ENCODE results near the gene CENPP.

DNA sequence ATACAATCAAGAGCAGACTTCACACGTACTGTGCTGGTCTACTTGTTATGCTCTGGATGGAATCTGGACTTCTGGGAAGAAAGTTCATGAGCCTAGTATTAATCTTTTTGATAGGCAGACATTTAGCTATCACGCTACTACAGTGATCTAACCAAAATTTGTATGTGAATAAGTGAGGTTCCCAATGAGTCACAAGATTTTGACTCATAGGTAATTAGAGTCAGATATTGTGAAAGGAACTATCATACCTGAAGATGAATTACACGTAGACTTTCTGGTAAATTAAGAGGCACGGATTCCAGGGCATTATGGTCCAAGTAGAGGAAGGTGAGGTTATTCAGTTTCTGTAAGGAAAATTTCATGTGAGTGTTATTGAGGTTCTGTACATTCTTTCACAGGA is 60.2 kb downstream of the CENPP start:
- TF ChIP-seq RAD21 (IDR thresholded peaks at IDR 0.05; ENCODE audit: low read depth) (no peak), FOXM1 (IDR thresholded peaks at IDR 0.05; ENCODE audit: borderline replicate concordance, low read depth) (no peak), TAF1 (IDR thresholded peaks at IDR 0.05; ENCODE audit: low read depth) (no peak), CREB1 (IDR thresholded peaks at IDR 0.05; ENCODE audit: low read depth) (no peak), EP300 (IDR thresholded peaks at IDR 0.05; ENCODE audit: borderline replicate concordance) (no peak), NFIC (IDR thresholded peaks at IDR 0.05) (no peak), EGR1 (IDR thresholded peaks at IDR 0.05) (no peak), CEBPB (IDR thresholded peaks at IDR 0.05) (no peak), TEAD4 (IDR thresholded peaks at IDR 0.05) (no peak)
- TF ChIP-seq, protein P1, sequence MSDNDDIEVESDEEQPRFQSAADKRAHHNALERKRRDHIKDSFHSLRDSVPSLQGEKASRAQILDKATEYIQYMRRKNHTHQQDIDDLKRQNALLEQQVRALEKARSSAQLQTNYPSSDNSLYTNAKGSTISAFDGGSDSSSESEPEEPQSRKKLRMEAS (IDR thresholded peaks at IDR 0.05): no peak
- TF ChIP-seq, protein P2, sequence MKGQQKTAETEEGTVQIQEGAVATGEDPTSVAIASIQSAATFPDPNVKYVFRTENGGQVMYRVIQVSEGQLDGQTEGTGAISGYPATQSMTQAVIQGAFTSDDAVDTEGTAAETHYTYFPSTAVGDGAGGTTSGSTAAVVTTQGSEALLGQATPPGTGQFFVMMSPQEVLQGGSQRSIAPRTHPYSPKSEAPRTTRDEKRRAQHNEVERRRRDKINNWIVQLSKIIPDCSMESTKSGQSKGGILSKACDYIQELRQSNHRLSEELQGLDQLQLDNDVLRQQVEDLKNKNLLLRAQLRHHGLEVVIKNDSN (IDR thresholded peaks at IDR 0.05): no peak
- TF ChIP-seq, protein P3, sequence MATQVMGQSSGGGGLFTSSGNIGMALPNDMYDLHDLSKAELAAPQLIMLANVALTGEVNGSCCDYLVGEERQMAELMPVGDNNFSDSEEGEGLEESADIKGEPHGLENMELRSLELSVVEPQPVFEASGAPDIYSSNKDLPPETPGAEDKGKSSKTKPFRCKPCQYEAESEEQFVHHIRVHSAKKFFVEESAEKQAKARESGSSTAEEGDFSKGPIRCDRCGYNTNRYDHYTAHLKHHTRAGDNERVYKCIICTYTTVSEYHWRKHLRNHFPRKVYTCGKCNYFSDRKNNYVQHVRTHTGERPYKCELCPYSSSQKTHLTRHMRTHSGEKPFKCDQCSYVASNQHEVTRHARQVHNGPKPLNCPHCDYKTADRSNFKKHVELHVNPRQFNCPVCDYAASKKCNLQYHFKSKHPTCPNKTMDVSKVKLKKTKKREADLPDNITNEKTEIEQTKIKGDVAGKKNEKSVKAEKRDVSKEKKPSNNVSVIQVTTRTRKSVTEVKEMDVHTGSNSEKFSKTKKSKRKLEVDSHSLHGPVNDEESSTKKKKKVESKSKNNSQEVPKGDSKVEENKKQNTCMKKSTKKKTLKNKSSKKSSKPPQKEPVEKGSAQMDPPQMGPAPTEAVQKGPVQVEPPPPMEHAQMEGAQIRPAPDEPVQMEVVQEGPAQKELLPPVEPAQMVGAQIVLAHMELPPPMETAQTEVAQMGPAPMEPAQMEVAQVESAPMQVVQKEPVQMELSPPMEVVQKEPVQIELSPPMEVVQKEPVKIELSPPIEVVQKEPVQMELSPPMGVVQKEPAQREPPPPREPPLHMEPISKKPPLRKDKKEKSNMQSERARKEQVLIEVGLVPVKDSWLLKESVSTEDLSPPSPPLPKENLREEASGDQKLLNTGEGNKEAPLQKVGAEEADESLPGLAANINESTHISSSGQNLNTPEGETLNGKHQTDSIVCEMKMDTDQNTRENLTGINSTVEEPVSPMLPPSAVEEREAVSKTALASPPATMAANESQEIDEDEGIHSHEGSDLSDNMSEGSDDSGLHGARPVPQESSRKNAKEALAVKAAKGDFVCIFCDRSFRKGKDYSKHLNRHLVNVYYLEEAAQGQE (IDR thresholded peaks at IDR 0.05; ENCODE audit: low read depth): no peak

Data from Ishikawa (cell line).